ENCODE data around the gene LYST.
A peak's percentile ranks its signal among the peaks of the same experiment; 100 is the strongest.
"Not testable (repeated sequence)": the region's sequence is repeated elsewhere in the genome, so short reads cannot be mapped to it uniquely, and the experiment has no call there.

Gene LYST, protein sequence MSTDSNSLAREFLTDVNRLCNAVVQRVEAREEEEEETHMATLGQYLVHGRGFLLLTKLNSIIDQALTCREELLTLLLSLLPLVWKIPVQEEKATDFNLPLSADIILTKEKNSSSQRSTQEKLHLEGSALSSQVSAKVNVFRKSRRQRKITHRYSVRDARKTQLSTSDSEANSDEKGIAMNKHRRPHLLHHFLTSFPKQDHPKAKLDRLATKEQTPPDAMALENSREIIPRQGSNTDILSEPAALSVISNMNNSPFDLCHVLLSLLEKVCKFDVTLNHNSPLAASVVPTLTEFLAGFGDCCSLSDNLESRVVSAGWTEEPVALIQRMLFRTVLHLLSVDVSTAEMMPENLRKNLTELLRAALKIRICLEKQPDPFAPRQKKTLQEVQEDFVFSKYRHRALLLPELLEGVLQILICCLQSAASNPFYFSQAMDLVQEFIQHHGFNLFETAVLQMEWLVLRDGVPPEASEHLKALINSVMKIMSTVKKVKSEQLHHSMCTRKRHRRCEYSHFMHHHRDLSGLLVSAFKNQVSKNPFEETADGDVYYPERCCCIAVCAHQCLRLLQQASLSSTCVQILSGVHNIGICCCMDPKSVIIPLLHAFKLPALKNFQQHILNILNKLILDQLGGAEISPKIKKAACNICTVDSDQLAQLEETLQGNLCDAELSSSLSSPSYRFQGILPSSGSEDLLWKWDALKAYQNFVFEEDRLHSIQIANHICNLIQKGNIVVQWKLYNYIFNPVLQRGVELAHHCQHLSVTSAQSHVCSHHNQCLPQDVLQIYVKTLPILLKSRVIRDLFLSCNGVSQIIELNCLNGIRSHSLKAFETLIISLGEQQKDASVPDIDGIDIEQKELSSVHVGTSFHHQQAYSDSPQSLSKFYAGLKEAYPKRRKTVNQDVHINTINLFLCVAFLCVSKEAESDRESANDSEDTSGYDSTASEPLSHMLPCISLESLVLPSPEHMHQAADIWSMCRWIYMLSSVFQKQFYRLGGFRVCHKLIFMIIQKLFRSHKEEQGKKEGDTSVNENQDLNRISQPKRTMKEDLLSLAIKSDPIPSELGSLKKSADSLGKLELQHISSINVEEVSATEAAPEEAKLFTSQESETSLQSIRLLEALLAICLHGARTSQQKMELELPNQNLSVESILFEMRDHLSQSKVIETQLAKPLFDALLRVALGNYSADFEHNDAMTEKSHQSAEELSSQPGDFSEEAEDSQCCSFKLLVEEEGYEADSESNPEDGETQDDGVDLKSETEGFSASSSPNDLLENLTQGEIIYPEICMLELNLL (N-terminal part only)

DNA sequence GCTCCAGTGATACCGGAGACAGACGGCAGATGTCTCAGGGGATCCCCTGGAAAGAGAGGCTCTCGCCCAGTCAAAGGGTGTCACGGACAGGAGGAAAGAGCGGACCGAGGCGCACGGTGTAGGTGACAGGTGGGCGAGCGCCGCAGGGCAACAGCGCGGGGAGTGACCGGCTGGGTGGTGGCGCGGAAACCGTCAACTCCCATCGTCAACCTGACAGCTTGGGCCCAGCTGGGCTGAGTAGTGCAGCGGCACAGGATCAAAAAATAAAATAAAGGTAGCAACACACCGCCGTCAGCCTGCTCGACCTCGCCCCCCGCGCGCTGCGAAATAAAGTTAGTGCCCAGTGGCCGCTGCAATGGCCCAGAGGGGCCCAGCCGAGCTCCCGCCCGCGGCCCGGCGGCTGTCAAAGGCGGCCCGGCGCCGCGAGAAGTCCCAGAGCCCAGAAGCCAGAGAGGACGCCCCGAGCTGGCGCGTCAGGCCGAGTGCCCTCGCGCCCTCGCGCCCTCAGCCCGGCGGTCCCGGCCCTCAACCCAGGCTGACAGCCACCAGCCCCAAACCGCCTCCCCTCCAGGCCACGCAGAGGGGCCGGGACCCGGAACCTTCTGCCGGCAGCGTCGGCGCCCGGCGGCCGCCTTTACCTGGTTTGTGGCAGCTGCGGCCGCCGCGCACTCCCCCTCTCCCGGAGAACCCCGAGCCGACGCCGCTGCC lies at the start of gene LYST:
TSS of gene LYST (minus strand) at position 702 of the 708 bp plus-strand sequence. CDS start 36,489 bp downstream, outside the sequence.
- DNase-seq, result peak; percentile 66

DNA sequence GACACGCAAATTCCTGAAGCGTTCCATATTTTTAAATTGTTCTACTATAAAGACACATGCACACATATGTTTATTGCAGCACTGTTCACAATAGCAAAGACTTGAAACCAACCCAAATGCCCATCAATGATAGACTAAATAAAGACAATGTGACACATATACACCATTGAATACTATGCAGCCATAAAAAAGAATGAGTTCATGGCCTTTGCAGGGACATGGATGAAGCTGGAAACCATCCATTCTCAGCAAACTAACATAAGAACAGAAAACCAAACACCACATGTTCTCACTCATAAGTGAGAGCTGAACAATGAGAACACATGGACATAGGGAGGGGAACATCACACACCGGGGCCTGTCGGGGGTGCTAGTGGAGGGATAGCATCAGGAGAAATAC lies 48.8 kb upstream of the LYST start:
- not testable (repeated sequence) for DNase-seq

DNA sequence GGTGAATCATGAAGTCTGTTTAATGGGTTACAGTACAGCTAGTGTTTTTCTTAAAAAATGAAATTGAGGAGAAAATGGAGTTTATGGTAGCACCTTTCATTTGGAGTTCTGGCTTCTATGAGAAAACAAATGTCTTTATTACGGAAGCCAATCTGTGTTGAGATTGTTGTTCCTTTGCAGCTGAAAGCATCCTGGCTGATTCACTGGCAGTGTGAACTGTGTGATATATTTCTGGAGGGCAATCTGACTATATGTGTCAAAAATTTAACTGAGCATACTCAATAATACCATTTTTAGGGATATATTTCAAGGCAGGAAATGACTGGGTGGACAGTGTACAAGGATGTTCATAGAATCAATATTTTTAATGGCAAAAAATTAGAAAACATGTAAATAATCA lies 46.6 kb upstream of the LYST start:
- no peak for DNase-seq

DNA sequence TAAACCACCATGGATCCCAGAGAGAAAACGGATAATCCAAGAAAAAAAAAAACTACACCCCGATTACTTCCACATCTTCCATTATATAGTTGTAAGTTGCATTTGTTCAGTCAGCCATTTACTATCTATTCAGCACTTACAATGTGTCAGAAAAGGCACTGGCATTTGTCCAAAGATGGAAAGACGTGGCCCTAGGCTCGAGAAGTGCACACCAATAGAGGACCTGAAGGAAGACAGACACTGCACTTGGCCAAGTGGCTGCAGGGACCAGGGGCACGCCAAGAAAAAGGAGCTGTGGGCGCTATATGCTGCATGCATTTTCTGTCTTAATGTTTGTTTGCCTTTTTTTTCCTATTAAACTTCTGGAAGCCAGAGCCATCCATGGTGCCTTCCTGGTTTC lies 45.2 kb upstream of the LYST start:
- DNase-seq, result no peak

DNA sequence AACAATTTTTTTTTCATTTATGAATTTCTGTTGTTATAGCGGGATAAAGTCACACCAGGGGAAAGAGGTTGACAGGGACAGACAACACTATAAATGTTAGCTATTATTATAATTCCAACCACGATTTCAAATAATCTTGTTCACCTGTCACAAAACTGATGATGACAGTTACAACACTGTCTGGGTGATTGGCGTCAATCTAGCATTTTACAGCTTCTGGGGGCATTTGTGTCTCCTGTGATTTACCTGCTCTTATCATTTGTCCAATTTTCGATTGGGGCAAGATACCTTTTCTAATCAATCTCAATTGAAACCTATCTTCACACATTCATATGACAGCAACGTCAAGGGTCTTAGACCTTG lies 44.6 kb upstream of the LYST start:
- no peak for DNase-seq

DNA sequence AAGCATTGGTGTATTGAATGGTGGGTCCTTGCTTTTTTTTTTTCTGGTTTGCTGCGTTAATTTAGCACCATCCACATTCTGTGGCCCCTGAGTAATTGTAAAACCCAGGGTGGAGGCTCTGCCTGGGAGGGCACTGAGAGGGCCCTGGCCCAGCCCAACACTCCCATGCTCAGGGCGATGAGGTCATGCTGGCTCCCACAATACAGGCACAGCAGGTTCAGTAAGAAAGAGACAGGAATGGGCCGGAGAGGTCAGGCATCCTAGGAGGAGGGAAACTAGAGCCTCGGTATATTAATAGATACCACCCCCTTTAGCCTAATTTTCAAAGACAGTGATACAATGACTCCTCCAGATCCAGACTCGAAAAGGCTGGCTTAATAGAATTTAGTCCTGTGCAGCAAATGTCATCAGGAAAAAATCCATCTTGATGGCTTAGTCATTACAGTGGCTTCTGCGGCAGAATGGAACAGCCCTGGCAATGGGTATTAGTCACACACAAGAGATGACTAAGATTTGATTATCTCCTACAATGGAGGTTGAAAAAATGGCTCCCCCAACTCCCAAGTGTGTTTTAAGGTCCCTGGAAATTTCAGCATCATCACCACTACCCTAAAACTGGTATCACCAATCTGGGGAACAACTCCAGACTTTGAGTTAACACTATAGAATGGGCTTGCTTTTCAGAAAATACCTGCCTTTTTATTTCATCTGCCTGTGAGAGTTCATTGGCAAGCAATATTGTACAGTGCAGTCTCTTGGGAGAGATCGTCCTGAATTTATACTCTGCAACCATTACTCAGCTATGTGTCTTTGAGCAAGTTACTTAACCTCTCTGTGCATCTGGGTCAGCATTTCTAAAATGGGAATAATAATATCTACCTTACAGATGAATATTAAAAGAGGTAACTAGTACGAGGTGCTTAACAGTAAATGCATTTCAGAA lies 43.9 kb upstream of the LYST start:
- DNase-seq, result peak; percentile 89

DNA sequence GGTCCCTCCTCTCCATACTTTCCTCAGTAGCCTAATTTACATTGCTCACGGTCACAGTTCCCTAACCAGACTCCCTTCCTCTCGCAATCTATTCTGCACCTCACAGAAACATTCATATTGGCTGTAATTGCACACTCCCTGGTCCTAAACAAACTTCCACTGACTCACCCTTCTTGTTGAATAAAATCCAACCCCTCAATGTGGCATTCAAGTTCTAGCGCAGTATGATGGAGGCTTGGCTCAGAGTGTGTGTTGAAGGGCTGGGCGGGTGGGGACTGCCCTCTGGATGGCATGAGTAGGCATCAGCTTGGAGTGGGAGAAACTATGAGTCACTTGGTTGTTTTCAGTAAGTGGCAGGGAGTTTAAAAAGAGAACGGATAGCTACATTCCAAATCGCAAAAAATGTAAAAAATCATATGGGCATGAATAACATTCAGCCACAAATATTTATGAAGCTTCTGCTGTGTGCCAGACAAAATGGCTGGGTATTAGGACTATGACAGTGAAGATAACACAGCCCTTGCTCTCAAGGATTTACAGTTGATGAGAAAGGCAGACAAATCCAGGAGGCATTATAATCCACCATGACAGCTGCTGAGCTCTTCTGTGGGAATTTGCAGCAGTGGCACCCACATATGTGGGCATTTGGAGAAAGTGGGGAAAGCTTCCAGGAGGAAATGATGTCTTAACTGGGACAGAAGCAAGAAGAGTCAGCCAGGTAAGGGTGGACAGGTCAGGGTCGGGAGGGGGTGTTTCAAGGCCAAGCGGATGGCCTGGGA lies 42.2 kb upstream of the LYST start:
- DNase-seq, result peak; percentile 92

DNA sequence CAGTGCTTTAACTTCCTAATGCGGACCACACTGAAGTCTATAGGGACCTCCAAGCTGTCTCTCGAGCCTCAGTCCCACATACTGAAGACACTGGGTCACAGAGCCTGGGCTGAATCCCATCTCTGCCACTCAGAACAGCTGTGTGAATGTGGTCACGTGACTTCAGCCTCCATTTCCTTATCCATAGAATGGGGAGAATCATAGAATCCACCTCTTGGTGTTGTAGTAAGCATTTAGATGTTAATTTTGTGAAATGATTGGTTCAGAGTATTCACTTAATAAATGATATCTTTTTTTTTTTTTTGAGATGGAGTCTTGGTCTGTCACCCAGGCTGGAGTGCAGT lies 41.2 kb upstream of the LYST start:
- DNase-seq, result no peak

DNA sequence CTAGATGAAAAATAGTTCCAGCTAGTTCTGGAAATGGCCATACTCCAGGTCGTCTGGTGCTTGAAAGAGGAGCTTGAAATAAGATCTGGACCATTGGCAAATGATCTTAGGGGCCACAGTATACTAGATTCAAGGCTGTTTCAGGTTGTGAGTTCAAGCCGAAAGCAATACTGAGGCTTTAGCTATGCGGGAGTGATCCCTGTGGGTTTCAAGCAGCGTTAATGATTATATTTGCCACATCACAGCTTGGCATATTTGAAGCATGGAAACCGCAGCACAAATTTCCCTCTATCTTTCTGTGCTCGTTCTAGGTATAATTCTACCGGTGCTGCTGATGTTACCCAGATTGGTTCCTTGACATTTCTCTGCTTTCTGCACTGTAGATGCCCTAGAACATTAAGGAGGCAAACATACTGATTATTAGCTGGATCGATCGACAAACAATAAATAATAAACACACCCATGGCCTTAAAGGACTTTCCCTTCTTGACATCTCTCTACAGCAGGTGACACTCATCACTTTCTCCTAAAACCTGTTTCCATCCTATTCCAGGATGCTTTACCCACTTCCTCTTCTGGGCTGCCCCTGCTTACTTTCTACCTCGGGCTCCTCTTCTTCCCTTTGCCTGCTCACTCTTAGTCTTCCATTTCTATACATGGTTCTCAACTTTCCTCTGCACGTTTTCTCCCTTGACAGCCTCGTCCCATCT lies 40.6 kb upstream of the LYST start:
- no peak for DNase-seq

DNA sequence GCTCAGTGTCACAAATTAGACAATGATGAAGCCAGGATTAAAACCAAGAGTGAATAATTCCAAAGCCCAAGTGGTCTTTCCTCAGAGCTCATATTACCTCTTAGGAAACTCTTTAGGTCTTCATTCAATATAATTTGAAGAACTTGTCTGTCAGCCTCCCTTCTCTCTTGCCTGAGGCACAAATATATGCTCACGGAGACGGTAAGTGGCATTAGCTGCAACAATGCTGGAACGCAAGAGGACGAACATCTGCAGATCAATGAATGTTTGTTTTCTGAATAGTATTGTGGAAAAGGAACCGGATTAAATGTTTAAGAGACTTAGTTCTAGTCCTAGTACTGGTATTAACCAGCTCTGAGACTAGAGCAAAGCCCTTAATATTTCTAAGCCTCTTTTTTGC lies 39.7 kb upstream of the LYST start:
- DNase-seq, result no peak

DNA sequence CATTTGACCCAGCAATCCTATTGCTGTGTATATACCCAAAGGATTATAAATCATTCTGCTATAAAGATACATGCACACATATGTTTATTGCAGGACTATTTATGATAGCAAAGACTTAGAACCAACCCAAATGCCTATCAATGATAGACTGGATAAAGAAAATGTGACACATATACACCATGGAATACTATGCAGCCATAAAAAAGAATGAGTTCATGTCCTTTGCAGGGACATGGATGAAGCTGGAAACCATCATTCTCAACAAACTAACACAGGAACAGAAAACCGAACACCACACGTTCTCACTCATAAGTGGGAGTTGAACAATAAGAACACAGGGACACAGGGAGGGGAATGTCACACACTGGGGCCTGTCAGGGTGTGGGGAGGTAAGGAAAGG lies 37.1 kb upstream of the LYST start:
- DNase-seq, result not testable (repeated sequence)

DNA sequence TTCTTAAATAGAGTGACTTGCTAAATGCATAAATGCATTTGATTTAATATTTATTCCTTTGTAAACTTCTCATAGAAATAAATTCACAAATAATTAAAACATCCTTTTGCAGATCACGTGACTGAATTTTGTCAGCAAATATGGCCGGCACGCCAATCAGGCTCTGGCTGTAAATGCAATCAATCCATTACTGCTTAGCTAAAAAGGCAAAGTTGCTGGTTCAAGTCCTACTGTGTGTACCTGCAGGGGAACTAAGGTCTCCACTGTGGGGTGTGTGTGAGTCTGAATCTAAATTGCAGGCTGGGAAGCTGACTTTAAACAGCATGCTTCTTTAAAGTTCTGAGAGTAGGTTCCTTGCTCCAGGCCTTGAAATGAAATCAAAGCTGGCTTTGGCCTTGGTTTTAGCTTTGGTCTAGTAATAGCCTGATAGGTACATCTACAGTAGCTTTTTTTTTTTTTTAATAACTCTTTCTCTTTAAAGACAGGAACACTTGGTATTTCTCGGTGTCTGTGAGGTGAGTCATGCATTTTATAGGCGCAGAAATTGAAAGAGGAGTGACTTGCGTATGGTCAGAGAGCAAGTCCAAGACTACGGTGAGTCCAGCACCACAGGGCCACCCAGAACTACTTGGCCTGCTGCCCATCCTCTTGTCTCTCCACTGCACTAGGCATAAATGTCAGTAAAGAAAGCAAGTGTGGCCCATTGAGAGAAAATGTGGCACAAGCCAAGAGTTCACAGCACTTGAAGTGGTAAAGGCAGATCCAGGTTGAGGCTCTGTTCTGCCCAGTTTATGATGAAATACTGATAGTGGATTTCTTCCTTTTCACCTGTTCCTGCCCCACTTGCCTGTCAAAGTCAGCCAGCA lies 36.2 kb upstream of the LYST start:
- no peak for DNase-seq

DNA sequence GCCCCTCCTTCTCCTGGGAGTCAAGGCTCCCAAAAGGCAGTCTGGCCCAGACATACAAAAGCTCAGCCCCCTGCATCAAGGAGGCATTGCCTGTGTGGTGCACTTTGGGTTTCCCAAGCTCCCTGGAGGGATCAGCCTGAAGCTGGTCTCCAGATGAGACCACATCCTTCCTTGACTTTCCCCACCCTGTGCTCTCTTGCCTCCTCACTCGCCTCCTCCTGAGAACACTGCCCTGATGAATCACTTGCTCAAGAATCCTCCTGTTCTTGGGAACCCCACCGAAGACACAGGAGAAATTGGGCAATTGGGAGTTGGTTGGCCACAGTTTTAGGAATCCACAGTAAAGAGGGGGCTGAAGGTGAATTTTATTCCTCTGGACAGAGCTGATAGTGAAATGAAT lies 34.8 kb upstream of the LYST start:
- peak; percentile 29 for DNase-seq

DNA sequence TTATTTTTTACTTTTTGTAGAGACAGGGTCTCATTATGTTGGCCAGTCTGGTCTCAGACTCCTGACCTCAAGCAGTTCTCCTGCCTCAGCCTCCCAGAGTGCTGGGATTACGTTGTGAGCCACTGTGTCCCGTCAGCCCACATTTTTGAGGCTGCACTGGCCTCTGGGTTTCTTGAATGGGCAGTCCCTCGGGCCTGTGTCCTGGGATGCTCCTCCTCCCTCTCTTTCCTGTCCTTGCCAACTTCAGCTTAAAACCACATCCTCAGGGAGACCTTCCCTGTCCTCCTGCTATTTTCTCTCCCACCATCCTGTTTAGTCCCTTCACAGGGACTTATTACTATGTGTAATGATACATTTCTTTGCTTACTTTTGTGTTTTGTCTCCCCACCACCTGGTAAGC lies 31.4 kb upstream of the LYST start:
- DNase-seq, result no peak

DNA sequence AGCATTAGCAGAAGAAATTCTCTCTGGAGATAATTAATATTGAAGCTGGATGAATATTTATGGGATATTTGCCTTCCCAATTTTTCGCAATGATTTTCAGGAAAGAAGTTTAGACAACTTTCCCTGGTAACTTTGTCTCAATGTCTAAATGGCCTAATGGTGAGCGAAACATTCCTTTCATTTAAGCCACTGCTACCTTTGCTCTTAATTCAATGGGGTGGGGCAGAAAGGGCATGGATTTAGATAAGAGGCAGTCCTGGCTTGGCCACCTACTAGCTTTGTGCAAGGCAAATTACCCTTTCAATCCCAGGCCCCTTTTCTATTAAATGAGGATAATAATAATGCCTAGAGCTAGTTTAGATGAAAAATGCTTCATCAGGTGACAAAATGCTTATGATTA lies 27.1 kb upstream of the LYST start:
- no peak for DNase-seq

DNA sequence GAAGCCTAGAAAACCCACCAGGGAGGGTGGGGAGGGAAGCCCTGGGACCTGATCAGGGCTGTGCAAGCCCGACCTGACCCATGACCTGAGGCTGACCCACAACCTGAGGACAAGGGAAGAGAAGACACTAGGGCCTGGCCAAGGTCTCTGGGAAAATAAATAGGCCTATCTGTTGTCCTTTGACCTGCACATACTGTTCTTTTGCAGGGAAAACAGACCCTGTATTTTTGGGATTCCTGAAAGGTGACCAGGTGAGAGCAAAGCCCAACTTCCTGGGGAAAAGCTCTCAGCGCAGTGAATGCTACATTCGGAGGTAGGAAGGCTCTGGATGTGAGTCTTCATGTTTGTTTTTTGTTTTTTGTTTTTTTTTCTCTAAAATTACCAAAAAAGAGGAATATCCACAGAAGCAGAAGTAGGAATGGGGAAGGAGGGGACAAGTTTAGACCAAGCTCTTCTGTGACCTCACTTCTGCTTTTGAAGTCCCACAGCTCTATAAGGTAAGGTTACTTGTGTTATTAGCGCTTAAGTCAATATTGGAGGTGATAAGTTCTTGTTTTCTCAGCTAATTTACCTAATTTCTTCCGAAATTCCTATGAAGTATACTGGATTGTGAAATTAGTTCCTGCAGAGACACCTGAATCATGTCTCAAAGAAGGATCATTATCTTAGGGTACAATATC lies 26.2 kb upstream of the LYST start:
- DNase-seq, result peak; percentile 81

DNA sequence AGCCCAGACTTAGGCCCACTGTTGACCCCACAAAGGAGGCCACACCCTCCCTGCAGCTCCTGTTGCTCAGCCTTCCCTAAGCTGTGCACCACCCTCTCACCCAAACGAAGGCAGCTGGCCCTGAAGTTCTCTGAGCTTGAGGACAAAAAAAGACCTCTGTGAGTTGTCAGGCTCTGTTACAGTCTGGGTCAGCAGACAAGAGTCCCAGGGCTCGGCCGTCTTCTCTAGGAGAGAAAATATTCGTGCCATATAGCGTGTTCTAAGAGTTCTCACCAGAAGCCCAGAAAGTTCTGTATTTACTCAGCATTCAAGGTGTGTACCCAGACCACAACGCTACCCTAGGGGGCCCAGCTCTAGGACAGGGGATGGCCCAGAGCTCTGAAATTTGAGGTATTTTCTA lies 25.5 kb upstream of the LYST start:
- no peak for DNase-seq

DNA sequence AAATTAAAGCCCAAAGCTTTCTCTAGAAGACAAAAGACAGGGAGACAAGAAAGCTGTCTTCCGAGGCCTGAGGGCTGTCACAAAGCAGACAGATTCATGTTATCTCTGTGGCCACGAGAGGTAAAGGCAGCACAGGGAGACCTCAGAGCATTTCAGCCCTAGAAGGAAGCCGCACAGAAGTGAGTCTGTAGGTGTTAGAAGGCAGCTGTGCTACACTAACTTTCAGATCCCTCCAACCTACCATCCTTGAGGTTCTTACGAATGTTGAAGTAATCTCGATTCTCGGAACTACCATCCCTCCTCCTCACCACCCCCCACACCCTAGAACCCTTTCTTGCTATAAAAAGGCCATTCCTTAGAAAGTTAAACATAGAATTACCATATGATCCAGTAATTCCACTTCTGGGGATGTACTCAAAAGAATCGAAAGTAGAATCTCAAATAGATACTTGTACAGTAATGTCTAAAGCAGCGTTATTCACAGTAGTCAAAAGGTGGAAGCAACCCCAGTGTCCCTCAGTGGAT lies 21.5 kb upstream of the LYST start:
- DNase-seq, result no peak

Data from suppressor macrophage treated with lipopolysaccharide for 4 hours (primary cell).